IPS DF 19.7 (cell line): ENCODE results near the gene ASMTL.
A peak's percentile ranks its signal among the peaks of the same experiment; 100 is the strongest.
"Not testable (repeated sequence)": the region's sequence is repeated elsewhere in the genome, so short reads cannot be mapped to it uniquely, and the experiment has no call there.

Experiments used
- DNase-seq: peaks from one replicate; pipeline ENCODE4 v3.0.0-alpha.2; 2013; ENCODE audit warnings: low read depth, low spot score

ASMTL gene, protein sequence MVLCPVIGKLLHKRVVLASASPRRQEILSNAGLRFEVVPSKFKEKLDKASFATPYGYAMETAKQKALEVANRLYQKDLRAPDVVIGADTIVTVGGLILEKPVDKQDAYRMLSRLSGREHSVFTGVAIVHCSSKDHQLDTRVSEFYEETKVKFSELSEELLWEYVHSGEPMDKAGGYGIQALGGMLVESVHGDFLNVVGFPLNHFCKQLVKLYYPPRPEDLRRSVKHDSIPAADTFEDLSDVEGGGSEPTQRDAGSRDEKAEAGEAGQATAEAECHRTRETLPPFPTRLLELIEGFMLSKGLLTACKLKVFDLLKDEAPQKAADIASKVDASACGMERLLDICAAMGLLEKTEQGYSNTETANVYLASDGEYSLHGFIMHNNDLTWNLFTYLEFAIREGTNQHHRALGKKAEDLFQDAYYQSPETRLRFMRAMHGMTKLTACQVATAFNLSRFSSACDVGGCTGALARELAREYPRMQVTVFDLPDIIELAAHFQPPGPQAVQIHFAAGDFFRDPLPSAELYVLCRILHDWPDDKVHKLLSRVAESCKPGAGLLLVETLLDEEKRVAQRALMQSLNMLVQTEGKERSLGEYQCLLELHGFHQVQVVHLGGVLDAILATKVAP

DNA sequence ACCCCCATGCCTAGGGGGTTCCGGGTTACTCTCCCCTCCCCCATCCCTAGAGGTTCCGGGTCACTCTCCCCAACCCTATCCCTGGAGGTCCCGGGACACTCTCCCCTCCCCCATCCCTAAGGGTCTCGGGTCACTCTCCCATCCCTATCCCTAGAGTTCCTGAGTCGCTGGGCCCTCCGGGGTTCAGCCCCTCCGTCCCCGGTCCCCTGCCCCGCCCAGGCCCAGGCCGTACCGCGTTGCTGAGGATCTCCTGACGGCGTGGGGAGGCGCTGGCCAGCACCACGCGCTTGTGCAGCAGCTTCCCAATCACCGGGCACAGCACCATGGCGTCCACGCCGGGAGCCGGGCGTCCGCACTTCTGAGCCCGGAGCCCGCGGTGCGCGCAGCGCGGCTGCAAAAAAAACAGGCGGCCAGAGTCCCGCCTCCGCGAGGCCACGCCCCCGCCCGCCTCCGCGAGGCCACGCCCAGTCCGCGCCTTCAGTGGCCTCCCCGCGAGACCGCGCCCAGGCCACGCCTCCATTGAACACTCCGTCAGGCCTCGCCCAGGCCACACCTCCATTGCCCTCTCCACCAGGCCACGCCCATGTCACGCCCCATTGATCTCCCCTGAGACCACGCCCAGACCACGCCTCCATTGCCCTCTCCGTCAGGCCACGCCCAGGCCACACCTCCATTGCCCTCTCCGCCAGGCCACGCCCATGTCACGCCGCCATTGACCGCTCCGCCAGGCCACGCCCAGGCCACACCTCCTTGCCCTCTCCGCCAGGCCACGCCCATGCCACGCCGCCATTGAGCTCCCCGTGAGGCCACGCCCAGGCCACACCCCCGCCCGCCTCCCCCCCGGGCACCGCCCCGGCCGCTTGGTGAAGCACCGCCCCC is at the start of gene ASMTL:
TSS of gene ASMTL (minus strand) at position 394 of the 879 bp plus-strand sequence. CDS start at position 325, 69 bp downstream.
- peak; percentile 47 for DNase-seq

DNA sequence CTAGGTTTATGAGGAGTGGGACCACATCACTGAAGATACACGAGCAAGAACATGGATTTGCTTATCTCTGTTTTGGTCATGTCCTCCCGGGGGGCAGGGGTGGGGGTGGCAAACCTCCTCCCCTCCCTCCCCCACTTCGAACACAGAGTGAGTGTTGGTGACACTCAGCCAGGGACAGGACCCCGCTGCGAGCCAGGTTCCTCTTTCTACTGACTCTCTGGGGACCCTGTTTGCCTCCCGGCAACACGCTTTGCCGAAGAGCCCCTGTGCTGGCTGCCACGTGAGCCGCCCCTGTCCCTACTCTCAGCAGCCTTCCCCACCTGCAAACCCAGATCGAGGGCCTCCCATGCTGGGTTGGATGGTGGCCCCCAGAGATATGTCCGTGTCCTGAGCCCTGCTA is 49.5 kb upstream of the ASMTL start:
- no peak for DNase-seq

DNA sequence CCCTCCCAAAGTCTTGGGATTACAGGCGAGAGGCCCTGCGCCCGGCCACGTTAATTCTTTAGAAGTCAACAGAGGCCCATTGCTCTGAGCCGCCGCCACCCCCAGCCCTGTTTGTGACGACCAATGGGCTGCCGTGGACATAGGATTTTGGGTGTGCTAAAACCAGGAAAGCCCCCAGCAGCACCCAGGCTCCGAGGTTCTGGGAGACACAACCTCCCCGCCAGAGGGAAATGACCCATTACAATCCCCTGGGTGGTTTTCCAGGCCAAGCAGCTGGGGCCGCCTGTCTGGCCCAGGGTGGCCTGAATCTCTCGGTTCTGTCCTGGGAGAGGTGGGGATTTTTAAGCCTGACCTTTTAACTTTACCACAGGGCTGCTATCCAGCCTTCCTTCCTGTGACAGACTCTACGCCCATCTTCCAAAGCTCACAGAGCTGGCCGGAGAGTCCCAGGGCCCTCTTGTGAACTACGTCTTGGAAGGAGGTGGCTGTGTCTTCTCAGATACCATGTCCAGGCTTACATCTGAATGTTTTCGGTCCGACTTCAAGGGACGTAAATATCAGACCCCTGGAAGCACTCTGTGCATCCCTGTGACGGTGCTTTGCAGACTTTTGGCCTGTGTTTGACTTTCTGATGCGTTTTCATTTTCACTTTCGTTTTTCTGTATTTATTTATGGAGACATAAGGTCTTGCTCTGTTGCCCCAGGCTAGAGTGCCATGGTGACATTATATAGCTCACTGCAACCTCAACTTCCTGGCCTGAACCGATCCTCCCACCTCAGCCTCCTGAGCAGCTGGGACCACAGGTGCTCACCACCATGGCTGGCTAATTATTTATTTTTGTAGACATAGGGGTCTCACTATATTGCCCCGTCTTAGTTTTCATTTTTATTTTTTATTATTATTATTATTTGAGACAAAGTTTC is 48.3 kb upstream of the ASMTL start:
- no peak for DNase-seq

DNA sequence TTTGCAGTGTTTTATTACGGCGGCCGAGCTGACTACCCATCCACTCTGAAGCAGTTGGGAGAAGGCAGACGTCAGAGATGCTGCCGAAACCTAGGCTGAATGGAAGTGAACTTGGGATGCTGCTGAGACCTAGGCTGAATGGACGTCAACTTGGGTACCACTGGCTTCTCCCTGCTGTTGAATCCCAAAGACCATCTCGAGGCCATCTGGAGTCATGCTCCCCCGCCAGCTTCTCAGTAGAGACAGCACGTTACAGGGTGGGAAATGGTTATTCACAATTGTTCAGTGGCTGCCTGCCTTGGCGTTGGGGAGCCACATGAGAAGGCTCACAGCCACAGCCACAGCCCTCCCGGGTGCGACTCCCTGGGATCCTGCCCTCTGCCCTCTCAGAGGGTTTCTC is 43.4 kb upstream of the ASMTL start:
- DNase-seq, result no peak

DNA sequence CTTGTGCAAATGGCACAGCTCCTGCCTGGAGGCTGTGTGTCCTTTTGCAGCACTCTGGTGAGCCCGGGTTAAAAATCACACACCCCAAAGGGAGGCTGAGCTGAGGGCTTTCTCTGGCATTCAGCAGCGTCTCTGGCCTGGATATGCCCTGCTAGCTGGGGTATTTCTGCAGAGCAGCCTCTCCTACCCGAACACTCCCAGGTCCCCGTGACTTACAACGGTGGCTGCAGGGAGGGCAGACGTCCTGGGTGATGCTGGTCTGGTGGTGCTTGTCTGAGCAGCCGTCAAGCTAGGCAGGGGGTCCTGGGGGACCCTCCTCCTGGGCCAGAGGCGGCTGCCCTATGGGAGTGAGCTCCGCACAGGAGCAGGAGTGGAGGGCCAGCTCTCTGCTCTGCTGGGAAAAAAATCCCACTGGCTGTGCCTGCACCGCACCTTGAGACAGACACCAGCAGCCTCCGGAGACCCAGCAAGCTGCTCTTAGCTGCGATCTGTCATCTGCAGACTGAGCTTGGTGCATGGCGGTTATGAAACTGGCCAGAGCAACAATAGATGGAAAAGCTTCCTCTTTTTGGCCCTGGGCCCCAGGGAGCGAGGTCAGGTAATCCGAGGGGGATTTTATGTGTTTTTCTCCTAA is 41.3 kb upstream of the ASMTL start:
- DNase-seq, result no peak

DNA sequence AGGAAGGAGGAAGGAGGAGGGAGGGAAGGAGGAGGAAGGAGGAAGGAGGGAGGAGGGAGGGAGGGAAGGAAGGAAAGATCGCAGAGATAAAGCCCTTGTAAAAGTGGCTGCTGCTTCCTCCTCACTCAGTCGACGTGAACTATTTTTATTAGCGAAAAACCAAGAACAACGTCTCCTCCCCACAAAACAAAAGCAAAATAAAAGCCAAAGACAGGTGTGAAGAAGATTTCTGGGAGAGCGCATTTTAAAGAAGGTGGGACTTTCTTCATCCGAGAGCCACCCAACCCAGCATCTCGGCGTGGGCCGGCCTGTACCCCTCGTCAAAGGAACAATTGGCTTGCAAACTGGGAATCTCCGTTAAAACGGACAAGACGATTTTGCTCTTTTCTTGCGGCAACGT is 40.7 kb upstream of the ASMTL start:
- no peak for DNase-seq

DNA sequence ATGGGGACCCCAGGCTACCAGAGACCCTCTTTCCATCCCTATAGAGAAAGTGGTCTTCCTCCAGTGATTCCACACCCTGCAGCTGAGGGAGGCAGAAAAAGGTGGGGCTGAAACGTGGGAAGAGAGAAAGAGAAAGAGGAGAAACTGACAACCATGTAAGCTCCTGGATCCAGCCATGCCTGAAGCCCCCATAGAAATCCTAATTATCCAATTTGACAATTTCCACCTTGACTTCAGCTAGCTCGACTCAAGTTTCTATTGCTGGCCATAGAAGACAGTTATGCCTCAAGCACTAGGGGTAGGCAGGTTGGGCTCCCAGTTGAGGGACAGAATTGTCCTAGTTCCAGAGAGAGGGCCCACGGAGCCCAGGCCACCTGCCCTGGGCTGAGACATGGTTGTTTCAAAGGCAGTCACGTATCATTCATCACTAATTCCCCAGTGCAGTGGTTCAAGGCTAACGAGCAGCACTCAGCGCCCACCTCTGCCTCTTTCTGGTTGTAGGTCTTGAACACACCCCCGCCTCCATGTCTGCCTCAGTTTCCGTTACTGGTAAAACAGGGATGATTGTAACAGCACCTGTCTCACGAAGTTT is 39.8 kb upstream of the ASMTL start:
- DNase-seq, result no peak

DNA sequence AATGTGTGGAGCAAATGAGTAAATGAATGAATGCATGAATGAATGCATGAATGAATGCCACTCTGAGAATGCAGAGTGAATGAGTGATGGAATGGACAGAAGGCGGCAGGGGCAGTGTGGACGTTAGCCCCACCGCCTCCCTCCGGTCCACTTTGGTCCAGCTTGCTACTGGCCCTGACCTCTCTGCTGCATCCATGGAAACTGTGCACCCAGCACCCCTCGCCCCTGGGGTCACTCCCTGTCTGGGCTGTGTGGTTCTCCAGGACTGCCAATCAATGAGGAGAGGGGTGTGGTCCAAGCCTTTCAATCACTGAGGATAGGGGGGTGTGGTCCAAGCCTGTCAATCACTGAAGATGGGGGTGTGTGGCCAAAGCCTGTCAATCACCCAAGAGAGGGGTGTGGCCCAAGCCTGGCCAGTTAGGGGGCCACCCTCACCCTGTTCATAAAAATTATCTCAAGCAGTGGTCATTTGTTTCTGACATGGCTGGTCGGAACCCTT is 39.2 kb upstream of the ASMTL start:
- DNase-seq, result peak; percentile 56

DNA sequence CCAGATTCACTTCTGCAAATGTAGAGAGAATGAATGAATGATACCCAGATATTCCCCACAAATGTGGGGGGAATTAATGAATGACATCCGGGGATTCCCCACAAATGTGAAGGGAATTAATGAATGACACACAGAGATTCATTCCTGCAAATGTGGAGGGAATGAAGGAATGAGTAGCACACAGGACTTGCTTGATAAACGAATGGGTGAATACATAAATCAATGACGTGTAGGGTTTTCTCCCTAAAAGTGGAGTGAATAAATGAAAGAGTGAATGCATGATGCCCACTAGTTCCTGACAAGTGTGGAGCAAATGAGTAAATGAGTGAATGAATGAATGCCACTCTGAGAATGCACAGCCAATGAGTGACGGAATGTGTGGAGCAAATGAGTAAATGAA is 38.5 kb upstream of the ASMTL start:
- DNase-seq, result not testable (repeated sequence)

DNA sequence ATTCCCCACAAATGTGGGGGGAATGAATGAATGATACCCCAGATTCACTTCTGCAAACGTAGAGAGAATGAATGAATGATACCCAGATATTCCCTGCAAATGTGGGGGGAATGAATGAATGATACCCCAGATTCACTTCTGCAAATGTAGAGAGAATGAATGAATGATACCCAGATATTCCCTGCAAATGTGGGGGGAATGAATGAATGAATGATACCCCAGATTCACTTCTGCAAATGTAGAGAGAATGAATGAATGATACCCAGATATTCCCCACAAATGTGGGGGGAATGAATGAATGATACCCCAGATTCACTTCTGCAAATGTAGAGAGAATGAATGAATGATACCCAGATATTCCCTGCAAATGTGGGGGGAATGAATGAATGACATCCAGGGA is 38.0 kb upstream of the ASMTL start:
- not testable (repeated sequence) for DNase-seq

DNA sequence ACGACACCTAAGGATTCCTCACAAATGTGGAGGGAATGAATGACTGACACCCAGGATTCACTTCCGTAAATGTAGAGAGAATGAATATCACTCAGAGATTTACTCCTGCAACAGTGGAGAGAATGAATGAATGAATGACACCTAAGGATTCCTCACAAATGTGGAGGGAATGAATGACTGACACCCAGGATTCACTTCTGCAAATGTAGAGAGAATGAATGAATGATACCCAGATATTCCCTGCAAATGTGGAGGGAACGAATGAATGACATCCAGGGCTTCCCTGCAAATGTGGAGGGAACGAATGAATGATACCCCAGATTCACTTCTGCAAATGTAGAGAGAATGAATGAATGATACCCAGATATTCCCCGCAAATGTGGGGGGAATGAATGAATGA is 36.6 kb upstream of the ASMTL start:
- not testable (repeated sequence) for DNase-seq

DNA sequence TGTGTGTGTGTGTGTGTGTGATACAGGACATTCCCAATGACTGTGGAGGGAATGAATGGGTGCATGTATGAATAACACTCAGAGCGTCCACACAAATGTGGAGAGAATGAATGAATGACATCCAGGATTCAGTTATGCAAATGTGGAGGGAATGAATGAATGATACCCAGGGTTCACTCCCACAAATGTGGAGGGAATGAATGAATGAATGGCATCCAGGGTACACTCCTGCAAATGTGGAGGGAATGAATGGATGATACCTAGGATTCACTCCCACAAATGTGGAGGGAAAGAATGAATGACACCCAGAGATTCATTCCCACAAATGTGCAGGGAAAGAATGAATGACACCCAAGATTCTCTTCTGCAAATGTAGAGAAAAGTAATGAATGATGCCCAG is 36.0 kb upstream of the ASMTL start:
- no peak for DNase-seq

DNA sequence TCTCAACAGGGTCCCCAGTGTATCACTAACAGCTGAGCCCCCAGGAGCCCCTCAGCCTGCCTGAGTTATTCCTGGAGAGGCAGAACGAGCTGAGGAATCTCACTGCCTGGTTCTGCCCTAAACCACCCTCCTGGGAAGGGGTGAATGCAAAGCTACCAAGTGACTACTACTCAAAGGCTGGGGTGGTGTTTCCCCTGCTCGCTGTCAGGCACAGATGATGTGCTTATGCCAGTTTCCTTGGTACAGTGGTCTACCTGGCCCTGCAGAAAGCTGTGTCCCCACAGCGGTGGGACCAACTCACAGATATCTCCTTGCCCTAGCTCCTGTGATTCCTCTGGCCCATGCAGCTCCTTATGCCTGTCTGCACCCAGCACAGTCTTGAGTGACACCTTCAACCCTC is 35.4 kb upstream of the ASMTL start:
- no peak for DNase-seq

DNA sequence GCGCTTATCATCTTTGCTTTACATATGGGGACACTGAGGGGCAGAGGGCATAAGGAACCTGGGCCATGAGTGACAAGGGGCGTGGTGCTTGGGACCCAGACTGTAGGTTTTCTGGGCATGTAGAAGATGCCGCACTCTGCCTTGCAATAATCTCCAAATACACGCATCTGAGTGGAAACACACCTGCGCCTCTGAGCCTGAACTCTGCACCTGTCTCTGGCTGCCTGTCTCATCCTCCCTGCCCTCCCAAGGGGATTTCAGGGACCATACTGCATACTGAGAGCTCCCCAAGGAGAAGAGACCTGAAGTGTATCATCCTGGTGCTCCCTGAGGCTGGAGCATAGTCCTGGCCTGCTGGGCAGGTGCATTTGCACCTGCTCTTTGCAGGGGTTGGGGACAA is 34.7 kb upstream of the ASMTL start:
- DNase-seq, result no peak

DNA sequence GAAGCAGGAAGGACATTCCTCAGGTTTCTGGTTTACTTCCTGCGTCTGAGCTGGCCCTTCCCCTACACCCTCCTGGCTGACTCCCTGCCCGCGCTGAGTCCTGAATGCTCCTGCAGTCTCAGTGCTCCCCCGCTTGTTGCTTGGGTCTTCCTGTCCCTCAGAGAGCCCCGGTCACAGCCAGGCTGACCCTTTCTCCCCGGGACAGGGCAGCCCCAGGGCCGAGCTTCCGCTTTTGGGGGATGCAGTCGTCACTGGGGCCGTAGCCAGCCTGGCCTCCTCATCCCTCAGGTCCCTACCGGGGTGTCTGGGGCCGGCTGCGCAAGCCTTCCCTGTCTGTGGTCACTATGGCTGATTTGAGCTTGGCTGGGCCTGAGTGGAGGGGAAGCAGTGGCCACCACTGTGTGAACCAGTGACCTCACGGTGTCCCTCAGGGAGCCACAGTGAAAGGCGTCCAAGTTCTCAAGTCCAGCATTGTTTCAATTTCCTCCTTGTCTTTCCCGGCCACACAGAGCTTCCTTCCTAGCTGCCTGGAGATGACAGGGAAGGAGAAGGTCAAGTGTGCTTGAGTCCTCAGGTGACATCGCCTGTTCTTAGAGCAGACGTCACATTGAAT is 34.1 kb upstream of the ASMTL start:
- no peak for DNase-seq

DNA sequence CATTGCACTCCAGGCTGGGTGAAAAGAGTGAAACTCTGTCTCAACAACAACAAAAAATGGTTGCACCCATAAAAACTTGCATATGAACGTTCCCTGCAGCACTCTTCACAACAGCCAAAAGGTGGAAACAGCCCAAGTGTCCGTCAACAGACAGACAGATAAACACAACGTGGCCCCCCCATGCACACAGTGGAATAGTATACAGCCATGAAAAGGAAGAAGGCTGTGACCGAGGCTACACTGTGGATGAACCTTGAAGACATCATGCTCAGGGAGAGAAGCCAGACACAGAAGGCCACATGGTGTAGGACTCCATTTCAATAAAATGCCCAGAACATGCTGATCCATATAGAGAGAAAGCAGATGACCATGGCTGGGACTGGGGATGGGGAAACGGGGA is 33.5 kb upstream of the ASMTL start:
- no peak for DNase-seq

DNA sequence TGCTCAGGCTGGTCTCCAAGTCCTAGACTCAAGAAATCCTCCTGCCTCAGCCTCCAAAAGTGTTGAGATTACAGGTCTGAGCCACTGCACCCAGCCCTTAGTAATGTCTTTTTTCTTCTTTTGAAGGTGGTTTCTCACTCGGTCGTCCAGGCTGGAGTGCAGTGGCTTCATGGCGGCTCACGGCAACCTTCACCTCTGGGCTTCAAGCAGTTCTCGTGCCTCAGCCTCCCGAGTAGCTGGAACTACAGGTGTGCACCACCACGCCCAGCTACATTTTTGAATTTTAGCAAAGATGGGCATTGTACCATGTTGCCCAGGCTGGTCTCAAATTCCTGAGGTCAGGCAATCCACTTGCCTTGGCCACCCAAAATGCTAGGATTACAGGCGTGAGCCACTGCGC is 32.3 kb upstream of the ASMTL start:
- DNase-seq, result no peak

DNA sequence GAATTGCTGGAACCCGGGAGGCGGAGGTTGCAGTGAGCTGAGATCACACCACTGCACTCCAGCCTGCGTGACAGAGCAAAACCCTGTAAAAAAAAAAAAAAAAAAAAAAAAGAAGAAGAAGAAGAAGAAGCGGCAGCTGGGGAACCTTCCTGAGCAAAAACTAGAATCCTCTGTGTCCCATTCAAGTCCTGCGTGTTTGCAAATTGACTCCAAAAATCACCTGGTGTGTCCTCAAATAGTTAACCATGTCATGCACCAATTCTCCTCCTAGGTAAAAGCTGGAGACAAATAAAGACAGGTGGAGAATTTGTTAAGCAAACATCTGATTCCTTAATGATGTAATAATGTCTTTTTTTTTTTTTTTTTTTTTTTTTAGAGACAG is 31.9 kb upstream of the ASMTL start:
- no peak for DNase-seq

DNA sequence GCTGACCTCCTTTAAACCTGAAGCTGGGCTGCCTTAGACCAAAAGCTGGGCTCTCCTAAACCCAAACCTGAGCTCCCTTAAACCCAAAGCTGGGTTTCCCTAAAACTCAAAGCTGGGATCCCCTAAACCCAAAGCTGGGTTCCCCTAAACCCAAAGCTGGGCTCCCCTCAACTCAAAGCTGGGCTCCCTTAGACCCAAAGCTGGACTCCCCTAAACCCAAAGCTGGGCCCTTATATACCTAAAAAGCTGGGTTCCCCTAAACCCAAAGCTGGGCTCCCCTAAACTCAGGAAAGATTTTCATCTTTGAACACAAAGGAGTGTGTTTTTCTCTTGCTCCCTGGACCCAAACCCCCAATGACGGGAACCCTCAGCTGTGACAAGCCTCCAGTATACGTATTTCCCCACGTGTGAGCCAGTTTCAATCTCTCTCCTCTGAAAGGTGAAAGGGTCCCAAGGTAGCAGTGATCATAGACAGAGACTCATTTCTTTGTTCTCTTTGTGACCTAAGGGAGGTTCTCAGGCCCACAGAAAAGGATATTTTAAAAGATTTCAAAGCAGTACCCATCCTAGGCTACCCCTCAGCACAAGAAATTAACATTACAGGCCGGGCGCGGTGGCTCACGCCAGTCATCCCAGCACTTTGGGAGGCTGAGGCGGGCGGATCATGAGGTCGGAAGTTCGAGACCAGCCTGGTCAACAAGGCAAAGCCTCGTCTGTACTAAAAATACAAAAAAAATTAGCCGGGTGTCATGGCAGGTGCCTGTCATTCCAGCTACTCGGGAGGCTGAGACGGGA is 31.3 kb upstream of the ASMTL start:
- no peak for DNase-seq
